Endothelial cell (in vitro differentiated cells): ENCODE results near the gene IGF2BP2. TPM values are rescaled to one million over a fixed set of nuclear protein-coding genes. Genes with fewer than 3 reads are reported as not detected.

Experiments used
- DNase-seq: peaks from one replicate; pipeline ENCODE4 v3.0.0; 2021; ENCODE audit warnings: low spot score
- H3K27ac Mint-ChIP-seq: one replicate; pipeline ENCODE4 v1.8.0; 2021; ENCODE audit warnings: mixed read lengths, inconsistent platforms; ENCODE audit not compliant: unreplicated experiment
- H3K27me3 Mint-ChIP-seq: one replicate; pipeline ENCODE4 v1.8.0; 2021; ENCODE audit warnings: mild to moderate bottlenecking, moderate library complexity, mixed read lengths, inconsistent platforms; ENCODE audit not compliant: unreplicated experiment
- H3K36me3 Mint-ChIP-seq: one replicate; pipeline ENCODE4 v1.8.0; 2021; ENCODE audit warnings: mild to moderate bottlenecking, low read depth, mixed read lengths, inconsistent platforms; ENCODE audit not compliant: unreplicated experiment
- H3K4me1 Mint-ChIP-seq: one replicate; pipeline ENCODE4 v1.8.0; 2021; ENCODE audit warnings: mild to moderate bottlenecking, mixed read lengths, inconsistent platforms; ENCODE audit not compliant: unreplicated experiment
- H3K4me3 Mint-ChIP-seq: one replicate; pipeline ENCODE4 v1.8.0; 2021; ENCODE audit warnings: mild to moderate bottlenecking, mixed read lengths, inconsistent platforms; ENCODE audit not compliant: unreplicated experiment
- H3K9me3 Mint-ChIP-seq: one replicate; pipeline ENCODE4 v1.8.0; 2021; ENCODE audit warnings: mixed read lengths, inconsistent platforms; ENCODE audit not compliant: unreplicated experiment
- CTCF ChIP-seq: fragments of 200-600 bp; sonication (generic); IDR thresholded peaks from one replicate; pipeline ENCODE4 v1.5.0; 2021; ENCODE audit warnings: antibody characterized with exemption; ENCODE audit not compliant: unreplicated experiment
- total RNA-seq: library from RNA; stranded (reverse); fragmentation: NEBNext Ultra II Directional; extraction: Animal tissue kit (Norgen Biotek cat#: 25700); gene quantifications from one replicate; pipeline ENCODE4 v1.2.1, GENCODE V29; 2021; ENCODE audit not compliant: unreplicated experiment

The IGF2BP2 gene
- total RNA-seq, 1 donor from 2014 or later: 165 TPM

GRCh38 chr3:185793381-185793780, 31.5 kb downstream of the IGF2BP2 start:
- H3K27me3 Mint-ChIP-seq: peaks cover 2% of the 10 kb centered on the region
- H3K9me3 Mint-ChIP-seq: no peaks in the 10 kb centered on the region
- H3K27ac Mint-ChIP-seq: no peak overlapping the region
- no peak for TF ChIP-seq CTCF
- H3K36me3 Mint-ChIP-seq: peaks cover 2% of the 10 kb centered on the region
- H3K4me1 Mint-ChIP-seq: peaks cover 42% of the 10 kb centered on the region
- H3K4me3 Mint-ChIP-seq: no peak overlapping the region
- no peak for DNase-seq

- no peak for DNase-seq
- TF ChIP-seq CTCF: no peak
- no peaks in the 10 kb centered on the region for H3K36me3 Mint-ChIP-seq
- no peaks in the 10 kb centered on the region for H3K9me3 Mint-ChIP-seq
- H3K27ac Mint-ChIP-seq: no peak overlapping the region
- peaks cover 2% of the 10 kb centered on the region for H3K27me3 Mint-ChIP-seq
- H3K4me3 Mint-ChIP-seq: no peak overlapping the region
- H3K4me1 Mint-ChIP-seq: peaks cover 38% of the 10 kb centered on the region
Measured at GRCh38 chr3:185792955-185793354, 31.9 kb downstream of the IGF2BP2 start.

- TF ChIP-seq CTCF: no peak
- Mint-ChIP-seq H3K27ac (peak overlapping the region; percentile 2), H3K4me1 (peaks cover 43% of the 10 kb centered on the region)
Measured at GRCh38 chr3:185789891-185790830, 34.7 kb downstream of the IGF2BP2 start.

GRCh38 chr3:185789134-185789533, 35.7 kb downstream of the IGF2BP2 start:
- TF ChIP-seq CTCF: no peak
- Mint-ChIP-seq H3K36me3 (peaks cover 5% of the 10 kb centered on the region), H3K4me1 (peaks cover 44% of the 10 kb centered on the region), H3K27ac (no peak overlapping the region), H3K4me3 (no peak overlapping the region), H3K27me3 (peaks cover 2% of the 10 kb centered on the region), H3K9me3 (no peaks in the 10 kb centered on the region)
- no peak for DNase-seq

More at GRCh38 chr3:185789891-185790830, 34.7 kb downstream of the IGF2BP2 start:
- no peak for DNase-seq
- Mint-ChIP-seq H3K36me3 (no peaks in the 10 kb centered on the region), H3K9me3 (no peaks in the 10 kb centered on the region), H3K4me3 (no peak overlapping the region), H3K27me3 (peaks cover 4% of the 10 kb centered on the region)

- Mint-ChIP-seq H3K36me3 (peaks cover 6% of the 10 kb centered on the region), H3K27me3 (peaks cover 2% of the 10 kb centered on the region), H3K9me3 (no peaks in the 10 kb centered on the region), H3K27ac (no peak overlapping the region), H3K4me3 (no peak overlapping the region), H3K4me1 (peaks cover 44% of the 10 kb centered on the region)
- no peak for DNase-seq
- no peak for TF ChIP-seq CTCF
Measured at GRCh38 chr3:185788292-185788691, 36.5 kb downstream of the IGF2BP2 start.
